Activated CD8-positive, alpha-beta memory T cell treated with anti-CD3 and anti-CD28 coated beads, Interleukin-2, amount 50 U/mL, for 1 hour (primary cell): ENCODE measurements around the gene TBCA.
"Not testable (repeated sequence)": the region's sequence is repeated elsewhere in the genome, so short reads cannot be mapped to it uniquely, and the experiment has no call there.

Source experiments
- DNase-seq: peaks from one replicate; pipeline ENCODE4 v3.0.0-alpha.2; 2020; ENCODE audit errors: extremely low read depth

The TBCA gene

GRCh38 chr5:77709340-77709739 is 66.8 kb downstream of the TBCA start:
- DNase-seq, result no peak

GRCh38 chr5:77707791-77708190 is 68.3 kb downstream of the TBCA start:
- DNase-seq, result no peak

- not testable (repeated sequence) for DNase-seq
Measured at GRCh38 chr5:77699569-77699968, 76.6 kb downstream of the TBCA start.

GRCh38 chr5:77698920-77699319 is 77.2 kb downstream of the TBCA start:
- no peak for DNase-seq

- DNase-seq, result no peak
Measured at GRCh38 chr5:77697692-77698091, 78.4 kb downstream of the TBCA start.

GRCh38 chr5:77696120-77696519 is 80.0 kb downstream of the TBCA start:
- no peak for DNase-seq

GRCh38 chr5:77693913-77694312 is 82.2 kb downstream of the TBCA start:
- no peak for DNase-seq

GRCh38 chr5:77683171-77683732 is 92.9 kb downstream of the TBCA start:
- DNase-seq, result no peak

- DNase-seq, result no peak
Measured at GRCh38 chr5:77670526-77670925, 105.6 kb downstream of the TBCA start.

- no peak for DNase-seq
Measured at GRCh38 chr5:77669677-77670076, 106.5 kb downstream of the TBCA start.

- DNase-seq, result no peak
Measured at GRCh38 chr5:77663090-77663863, 112.9 kb downstream of the TBCA start.

GRCh38 chr5:77662635-77663034 is 113.5 kb downstream of the TBCA start:
- DNase-seq, result no peak

- DNase-seq, result no peak
Measured at GRCh38 chr5:77658662-77659061, 117.5 kb downstream of the TBCA start.

- DNase-seq, result no peak
Measured at GRCh38 chr5:77651343-77651742, 124.8 kb downstream of the TBCA start.

GRCh38 chr5:77650686-77651085 is 125.5 kb downstream of the TBCA start:
- DNase-seq, result no peak

- DNase-seq, result no peak
Measured at GRCh38 chr5:77649776-77650175, 126.4 kb downstream of the TBCA start.

GRCh38 chr5:77645995-77646639 is 130.0 kb downstream of the TBCA start:
- DNase-seq, result no peak

- DNase-seq, result no peak
Measured at GRCh38 chr5:77645158-77645994, 130.8 kb downstream of the TBCA start.

GRCh38 chr5:77644371-77645157 is 131.6 kb downstream of the TBCA start:
- no peak for DNase-seq

GRCh38 chr5:77643654-77644370 is 132.3 kb downstream of the TBCA start:
- no peak for DNase-seq
